Measurements from ENCODE around the gene CAVIN2. TPM values are rescaled to one million over a fixed set of nuclear protein-coding genes. Genes with fewer than 3 reads are reported as not detected.

Gene CAVIN2
- total RNA-seq, 4 donors from 2014 or later: 7.9 to 49.5 (median 15.2) TPM

- Histone ChIP-seq H3K4me3 (no peak overlapping the region), H3K36me3 (no peaks in the 10 kb centered on the region), H3K4me1 (no peaks in the 10 kb centered on the region), H3K9me3 (no peaks in the 10 kb centered on the region), H3K27me3 (no peaks in the 10 kb centered on the region), H3K27ac (no peak overlapping the region)
- DNase-seq: no peak
- TF ChIP-seq CTCF (IDR thresholded peaks at IDR 0.05): no peak
- TF ChIP-seq POLR2A (IDR thresholded peaks at IDR 0.05): no peak
These were observed 6.7 kb downstream of the CAVIN2 start for GRCh38 chr2:191839918-191840804.

- TF ChIP-seq CTCF (IDR thresholded peaks at IDR 0.05) (no peak), POLR2A (IDR thresholded peaks at IDR 0.05) (no peak)
- no peak overlapping the region for H3K27ac ChIP-seq
- H3K4me3 ChIP-seq: no peak overlapping the region
- no peaks in the 10 kb centered on the region for H3K4me1 ChIP-seq
- H3K9me3 ChIP-seq: no peaks in the 10 kb centered on the region
- H3K27me3 ChIP-seq: no peaks in the 10 kb centered on the region
- DNase-seq: no peak
- no peaks in the 10 kb centered on the region for H3K36me3 ChIP-seq
These were observed 8.4 kb downstream of the CAVIN2 start for GRCh38 chr2:191838526-191838925.

- H3K27me3 ChIP-seq: no peaks in the 10 kb centered on the region
- no peak overlapping the region for H3K4me3 ChIP-seq
- H3K36me3 ChIP-seq: no peaks in the 10 kb centered on the region
- no peak overlapping the region for H3K27ac ChIP-seq
- H3K4me1 ChIP-seq: no peaks in the 10 kb centered on the region
- no peak for TF ChIP-seq POLR2A (IDR thresholded peaks at IDR 0.05)
- TF ChIP-seq CTCF (IDR thresholded peaks at IDR 0.05): no peak
- no peaks in the 10 kb centered on the region for H3K9me3 ChIP-seq
- no peak for DNase-seq
These were observed 9.8 kb downstream of the CAVIN2 start for GRCh38 chr2:191836853-191837769.

DNA sequence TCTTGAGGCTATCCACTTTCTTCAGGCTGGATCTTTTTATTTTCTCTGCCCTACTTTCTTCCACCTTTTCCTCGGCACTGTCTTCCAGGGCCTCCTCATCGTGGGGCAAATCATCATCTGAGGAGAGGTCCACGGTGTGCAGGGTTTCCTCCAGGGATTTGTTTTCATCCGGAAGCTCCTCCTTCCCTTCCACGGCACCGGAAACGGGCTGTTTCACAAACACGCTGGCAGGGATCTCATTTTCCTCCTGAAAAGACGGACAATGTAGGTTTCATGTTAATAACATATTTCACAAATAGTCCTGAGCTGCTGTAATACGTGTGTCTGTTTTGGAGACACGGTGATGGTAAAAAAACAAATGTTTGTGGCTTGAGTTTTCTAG lies 10.4 kb downstream of the CAVIN2 start:
- H3K4me1 ChIP-seq: no peaks in the 10 kb centered on the region
- DNase-seq: no peak
- H3K27ac ChIP-seq: no peak overlapping the region
- H3K9me3 ChIP-seq: no peaks in the 10 kb centered on the region
- H3K4me3 ChIP-seq: no peak overlapping the region
- H3K36me3 ChIP-seq: no peaks in the 10 kb centered on the region
- no peak for TF ChIP-seq POLR2A (IDR thresholded peaks at IDR 0.05)
- TF ChIP-seq CTCF (IDR thresholded peaks at IDR 0.05): no peak
- no peaks in the 10 kb centered on the region for H3K27me3 ChIP-seq

- TF ChIP-seq POLR2A (IDR thresholded peaks at IDR 0.05): no peak
- TF ChIP-seq CTCF (IDR thresholded peaks at IDR 0.05): no peak
- Histone ChIP-seq H3K9me3 (no peaks in the 10 kb centered on the region), H3K4me1 (no peaks in the 10 kb centered on the region), H3K27ac (no peak overlapping the region), H3K4me3 (no peak overlapping the region), H3K36me3 (no peaks in the 10 kb centered on the region), H3K27me3 (no peaks in the 10 kb centered on the region)
- DNase-seq: no peak
These were observed 11.1 kb downstream of the CAVIN2 start for GRCh38 chr2:191835539-191836350.

Data from Peyer's patch (tissue), 4 donors.